ENCODE measurements around the gene OR8D2. TPM values are rescaled to one million over a fixed set of nuclear protein-coding genes. Genes with fewer than 3 reads are reported as not detected.

Gene OR8D2
- total RNA-seq, 2 donors from 2014 or later, result not detected

- H3K27ac ChIP-seq, result no peak overlapping the region
- DNase-seq, result no peak
- H3K9ac ChIP-seq (ENCODE audit: low read depth in 2 of 2, low read length in 2 of 2), result no peak overlapping the region
- H3K27me3 ChIP-seq, result no peaks in the 10 kb centered on the region
- H3K4me1 ChIP-seq, result no peaks in the 10 kb centered on the region
- TF ChIP-seq CTCF (IDR thresholded peaks at IDR 0.05), result no peak
- H3K4me3 ChIP-seq, result no peak overlapping the region
- no peaks in the 10 kb centered on the region for H3K9me3 ChIP-seq
- intact Hi-C loops (cut with DNase I), result no loop called here
- H3K36me3 ChIP-seq, result no peaks in the 10 kb centered on the region
Observed at GRCh38 chr11:124315052-124315451, 4.9 kb downstream of the OR8D2 start.

GRCh38 chr11:124313849-124314248, 6.1 kb downstream of the OR8D2 start, which contains the start of gene OR8D1:
Gene OR8D1, minus strand, starts transcription at chr11:124313949. Its CDS starts 3,183 bp downstream, at chr11:124310766.
- H3K36me3 ChIP-seq, result no peaks in the 10 kb centered on the region
- H3K9ac ChIP-seq (ENCODE audit: low read depth in 2 of 2, low read length in 2 of 2), result no peak within 1 kb of the TSS
- DNase-seq, result no peak
- intact Hi-C loops (cut with DNase I), result no loop called here
- H3K27me3 ChIP-seq, result no peaks in the 10 kb centered on the region
- H3K27ac ChIP-seq, result no peak within 1 kb of the TSS
- no peaks in the 10 kb centered on the region for H3K9me3 ChIP-seq
- no peak within 1 kb of the TSS for H3K4me3 ChIP-seq
- no peaks in the 10 kb centered on the region for H3K4me1 ChIP-seq
- no peak for TF ChIP-seq CTCF (IDR thresholded peaks at IDR 0.05)

- H3K9me3 ChIP-seq, result no peaks in the 10 kb centered on the region
- no peak for DNase-seq
- TF ChIP-seq CTCF (IDR thresholded peaks at IDR 0.05), result no peak
- H3K4me3 ChIP-seq, result no peak overlapping the region
- intact Hi-C loops (cut with DNase I), result no loop called here
- no peaks in the 10 kb centered on the region for H3K27me3 ChIP-seq
- H3K9ac ChIP-seq (ENCODE audit: low read depth in 2 of 2, low read length in 2 of 2), result no peak overlapping the region
- H3K27ac ChIP-seq, result no peak overlapping the region
- no peaks in the 10 kb centered on the region for H3K4me1 ChIP-seq
- H3K36me3 ChIP-seq, result no peaks in the 10 kb centered on the region
Observed at GRCh38 chr11:124313131-124313530, 6.9 kb downstream of the OR8D2 start.

GRCh38 chr11:124311670-124312069, 8.3 kb downstream of the OR8D2 start:
- no peaks in the 10 kb centered on the region for H3K9me3 ChIP-seq
- intact Hi-C loops (cut with DNase I), result no loop called here
- no peak for DNase-seq
- H3K4me1 ChIP-seq, result no peaks in the 10 kb centered on the region
- no peak overlapping the region for H3K4me3 ChIP-seq
- no peaks in the 10 kb centered on the region for H3K27me3 ChIP-seq
- no peak overlapping the region for H3K27ac ChIP-seq
- TF ChIP-seq CTCF (IDR thresholded peaks at IDR 0.05), result no peak
- H3K36me3 ChIP-seq, result no peaks in the 10 kb centered on the region
- no peak overlapping the region for H3K9ac ChIP-seq (ENCODE audit: low read depth in 2 of 2, low read length in 2 of 2)

GRCh38 chr11:124311269-124311668, 8.7 kb downstream of the OR8D2 start:
- Histone ChIP-seq H3K9ac (ENCODE audit: low read depth in 2 of 2, low read length in 2 of 2) (no peak overlapping the region), H3K4me1 (no peaks in the 10 kb centered on the region), H3K4me3 (no peak overlapping the region), H3K9me3 (no peaks in the 10 kb centered on the region), H3K27ac (no peak overlapping the region), H3K27me3 (no peaks in the 10 kb centered on the region), H3K36me3 (no peaks in the 10 kb centered on the region)
- no peak for DNase-seq
- TF ChIP-seq CTCF (IDR thresholded peaks at IDR 0.05), result no peak
- intact Hi-C loops (cut with DNase I), result no loop called here

GRCh38 chr11:124310721-124311120, 9.3 kb downstream of the OR8D2 start:
- TF ChIP-seq CTCF (IDR thresholded peaks at IDR 0.05), result no peak
- Histone ChIP-seq H3K27me3 (no peaks in the 10 kb centered on the region), H3K9me3 (no peaks in the 10 kb centered on the region), H3K36me3 (no peaks in the 10 kb centered on the region), H3K9ac (ENCODE audit: low read depth in 2 of 2, low read length in 2 of 2) (no peak overlapping the region), H3K27ac (no peak overlapping the region), H3K4me3 (no peak overlapping the region), H3K4me1 (no peaks in the 10 kb centered on the region)
- intact Hi-C loops (cut with DNase I), result no loop called here
- no peak for DNase-seq

All from colonic mucosa (tissue), 4 donors.